HG03108 (cell line): ENCODE data around the gene RSPH10B.
"Not testable (repeated sequence)": the region's sequence is repeated elsewhere in the genome, so short reads cannot be mapped to it uniquely, and the experiment has no call there.

Experiments
- ATAC-seq: cut with Tn5 transposase; IDR thresholded peaks from one replicate; pipeline ENCODE4 v1.9.1; 2021; ENCODE audit warnings: moderate library complexity; ENCODE audit not compliant: unreplicated experiment

The RSPH10B gene

DNA sequence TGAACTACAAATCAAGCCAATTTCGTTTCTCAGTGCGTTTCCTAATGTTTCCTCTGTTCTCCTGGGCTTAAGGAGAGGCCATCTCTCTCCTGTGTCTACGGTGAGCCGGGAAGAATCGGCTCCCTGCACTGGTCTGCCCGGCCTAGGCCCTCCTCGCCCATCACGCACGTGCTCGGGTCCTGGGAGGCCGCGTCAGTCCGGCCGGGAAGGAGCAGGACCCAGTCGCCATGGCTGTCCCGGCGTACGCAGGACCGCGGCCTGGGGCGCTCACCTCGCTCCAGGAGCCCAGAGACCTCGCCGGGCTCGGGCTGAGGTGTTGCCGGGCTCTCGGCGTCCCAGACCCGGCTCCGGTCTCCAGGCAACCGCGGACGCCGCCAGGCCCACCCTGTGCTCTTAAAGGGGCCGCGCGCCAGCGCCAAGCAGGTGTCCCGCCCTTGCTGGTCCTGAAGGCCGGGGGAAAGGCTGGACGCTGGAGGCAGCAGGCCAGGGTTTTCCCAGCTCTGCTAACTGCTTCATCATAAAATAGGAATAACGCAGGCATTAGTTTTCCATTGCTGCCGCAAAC is at the start of gene RSPH10B:
Gene RSPH10B (minus strand): TSS at position 343 of the 565 bp plus-strand sequence. CDS start 3,573 bp downstream, outside the sequence.
- not testable (repeated sequence) for ATAC-seq

GRCh38 chr7:6016653-6016966 is 46.1 kb upstream of the RSPH10B start:
- no peak for ATAC-seq

- no peak for ATAC-seq
Observed at GRCh38 chr7:6015917-6016652, 45.6 kb upstream of the RSPH10B start.

DNA sequence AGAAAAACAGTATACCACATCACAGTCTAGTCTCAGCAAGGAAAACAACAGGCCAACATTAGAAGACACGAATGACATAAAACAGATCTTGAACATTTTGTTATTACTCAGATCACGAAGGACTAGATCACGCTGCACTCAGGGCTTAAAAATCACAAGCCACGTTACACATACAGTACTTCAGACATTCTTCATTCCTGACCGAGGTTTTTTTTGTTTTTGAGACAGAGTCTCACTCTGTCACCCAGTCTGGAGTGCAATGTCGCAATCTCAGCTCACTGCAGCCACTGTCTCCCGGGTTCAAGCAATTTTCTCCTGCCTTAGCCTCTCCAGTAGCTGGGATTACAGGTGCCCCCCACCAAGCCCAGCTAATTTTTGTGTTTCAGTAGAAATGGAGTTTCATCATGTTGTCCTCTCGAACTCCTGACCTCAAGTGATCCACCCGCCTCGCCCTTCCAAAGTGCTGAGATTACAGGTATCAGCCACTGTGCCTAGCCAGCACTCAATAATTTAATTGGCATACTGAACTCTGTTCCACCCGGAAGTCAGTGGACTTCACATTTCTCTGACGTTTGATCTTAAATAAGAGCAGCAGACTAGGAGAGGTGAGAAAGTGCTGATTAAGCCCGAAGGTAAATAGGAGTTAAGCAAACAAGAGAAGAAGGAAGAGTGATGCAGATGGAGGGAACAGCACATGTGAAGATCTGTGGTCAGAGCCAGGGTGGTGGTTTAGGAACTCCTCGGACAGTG is 42.0 kb upstream of the RSPH10B start:
- ATAC-seq = no peak

DNA sequence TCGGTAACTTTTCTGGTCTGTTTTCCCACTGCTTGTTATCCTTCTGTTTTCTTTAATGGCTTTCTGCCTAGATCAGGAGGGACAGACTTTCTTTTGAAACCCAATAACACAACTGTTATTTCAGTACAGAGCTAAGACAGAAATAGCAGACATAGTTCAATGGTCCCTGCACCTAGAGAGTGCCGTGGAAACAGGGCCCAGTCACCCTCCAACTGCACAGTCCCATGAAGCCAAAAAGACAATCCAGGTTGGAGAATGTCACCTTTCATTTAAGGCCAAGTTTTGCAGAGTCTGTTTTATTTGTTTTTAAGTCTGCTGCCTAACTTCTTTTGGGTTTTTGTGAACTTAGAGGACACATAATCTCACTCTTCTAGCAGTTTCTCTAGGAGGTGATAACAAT is 41.1 kb upstream of the RSPH10B start:
- ATAC-seq = no peak

- ATAC-seq = not testable (repeated sequence)
Observed at GRCh38 chr7:6010370-6010769, 39.9 kb upstream of the RSPH10B start.

DNA sequence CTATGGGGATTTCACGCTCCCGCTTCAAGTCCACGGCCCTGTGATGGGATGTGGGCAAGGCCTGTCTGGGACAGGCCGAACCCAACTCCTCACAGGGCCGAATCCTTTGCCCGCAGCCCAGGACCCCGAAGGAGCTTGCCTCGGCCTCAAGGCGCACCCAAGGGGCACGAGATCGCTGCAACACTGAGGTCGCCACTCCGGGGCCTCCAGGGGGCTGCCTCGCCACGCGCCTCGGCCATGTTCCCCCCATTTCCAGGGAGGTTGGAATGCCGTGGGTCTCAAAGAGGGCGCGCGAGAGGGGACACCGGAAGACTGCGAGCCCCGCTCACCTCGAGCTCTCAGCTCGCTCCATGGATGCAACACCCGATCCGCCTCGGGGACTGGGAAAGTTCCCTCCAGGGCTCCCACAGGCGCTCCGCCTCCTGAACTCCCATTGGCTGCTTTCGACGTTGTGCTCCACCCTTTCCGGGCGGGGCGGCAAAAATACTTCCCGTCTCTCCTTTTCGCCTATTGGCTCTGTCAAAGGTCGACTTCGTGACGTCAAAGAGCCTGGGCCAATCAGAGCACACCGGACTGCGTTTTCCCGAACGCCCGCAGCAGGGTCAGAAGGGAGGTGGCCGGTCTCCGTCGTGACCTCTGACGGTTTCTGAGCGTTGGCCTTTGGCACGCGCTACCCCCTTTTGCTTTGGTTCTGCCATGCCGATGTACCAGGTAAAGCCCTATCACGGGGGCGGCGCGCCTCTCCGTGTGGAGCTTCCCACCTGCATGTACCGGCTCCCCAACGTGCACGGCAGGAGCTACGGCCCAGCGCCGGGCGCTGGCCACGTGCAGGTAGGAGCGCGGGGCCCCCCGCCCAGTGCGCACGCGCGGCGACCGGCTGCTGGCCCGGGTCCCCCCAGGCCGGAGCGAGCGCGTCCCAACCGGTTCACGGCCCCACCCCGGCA is 38.5 kb upstream of the RSPH10B start, which contains the start of the genes AIMP2 and PMS2:
Gene AIMP2 (plus strand): TSS at position 605 of the 944 bp plus-strand sequence. CDS start 92 bp downstream, at position 697.
Gene PMS2 (minus strand): TSS at position 382 of the 944 bp plus-strand sequence. CDS start 30 bp downstream, at position 352.
- ATAC-seq = peak; percentile 93

GRCh38 chr7:6007835-6008590 is 37.5 kb upstream of the RSPH10B start:
- ATAC-seq = not testable (repeated sequence)

DNA sequence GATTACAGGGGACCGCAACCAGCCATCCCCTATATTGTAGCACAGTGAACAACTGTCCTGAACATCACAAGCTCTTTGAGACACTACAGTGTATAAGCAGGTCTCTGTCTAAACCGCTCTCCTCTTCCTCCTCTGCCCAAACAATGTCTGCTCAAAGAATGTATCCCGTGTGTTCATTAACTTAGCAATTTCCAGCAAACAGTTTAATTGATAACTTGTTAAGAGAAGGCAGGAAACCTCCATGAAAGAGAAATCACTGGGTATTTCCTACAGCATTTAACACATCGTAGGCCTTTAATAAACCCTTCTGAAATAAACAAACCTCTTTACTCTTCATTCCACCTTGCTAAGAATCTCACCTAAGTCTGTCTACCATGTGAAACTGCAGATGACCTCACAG is 36.9 kb upstream of the RSPH10B start:
- ATAC-seq = no peak

DNA sequence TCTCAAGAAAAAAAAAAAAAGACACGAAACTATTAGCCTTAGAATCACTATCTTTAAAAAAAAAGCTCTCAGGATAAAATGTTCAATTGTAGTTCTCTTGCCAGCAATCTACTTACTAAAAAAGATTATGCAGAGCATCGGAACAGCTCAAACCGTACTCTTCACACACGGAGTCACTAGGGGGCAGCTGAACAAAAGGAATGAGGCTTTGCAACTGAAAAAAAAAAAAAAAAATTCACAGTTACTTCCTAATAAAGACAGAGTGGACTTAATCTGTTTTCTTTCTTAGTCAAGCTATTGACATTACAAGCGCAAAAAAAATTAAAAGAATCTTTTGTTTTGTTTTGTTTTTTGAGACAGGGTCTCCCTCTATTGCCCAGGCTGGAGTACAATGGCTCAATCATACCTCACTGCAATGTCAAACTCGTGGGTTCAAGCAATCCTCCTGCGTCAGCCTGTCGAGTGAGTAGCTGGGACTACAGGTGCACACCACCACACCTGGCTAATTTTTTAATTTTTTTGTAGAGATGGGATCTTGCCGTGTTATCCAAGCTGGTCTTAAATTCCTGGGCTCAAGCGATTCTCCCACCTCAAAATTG is 26.8 kb upstream of the RSPH10B start:
- ATAC-seq = no peak

DNA sequence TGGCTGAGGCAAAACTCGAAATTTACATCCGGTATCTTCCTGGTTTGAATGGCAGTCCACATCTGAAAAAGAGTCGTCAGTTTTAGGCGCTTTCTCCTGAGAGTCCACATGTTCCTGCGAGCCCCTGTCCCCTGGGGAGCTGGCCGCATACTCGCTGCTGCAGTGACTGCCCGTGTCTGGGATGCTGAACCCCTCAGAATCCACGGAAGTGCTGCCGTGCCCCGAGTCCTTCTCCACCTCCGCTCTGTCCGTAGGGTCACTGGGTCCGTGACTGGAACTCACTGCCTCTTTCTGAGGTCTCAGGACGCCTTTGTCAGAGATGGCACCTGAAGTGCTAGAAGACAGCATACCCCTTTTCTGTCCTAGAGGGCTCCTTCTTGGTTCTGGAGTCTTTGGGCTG is 16.6 kb upstream of the RSPH10B start:
- ATAC-seq = not testable (repeated sequence)

GRCh38 chr7:5979680-5980314 is 9.3 kb upstream of the RSPH10B start:
- ATAC-seq = not testable (repeated sequence)

- ATAC-seq = not testable (repeated sequence)
Observed at GRCh38 chr7:5973580-5973979, 3.1 kb upstream of the RSPH10B start.

- not testable (repeated sequence) for ATAC-seq
Observed at GRCh38 chr7:5963810-5964209, 6.7 kb downstream of the RSPH10B start.

- not testable (repeated sequence) for ATAC-seq
Observed at GRCh38 chr7:5963205-5963604, 7.3 kb downstream of the RSPH10B start.

DNA sequence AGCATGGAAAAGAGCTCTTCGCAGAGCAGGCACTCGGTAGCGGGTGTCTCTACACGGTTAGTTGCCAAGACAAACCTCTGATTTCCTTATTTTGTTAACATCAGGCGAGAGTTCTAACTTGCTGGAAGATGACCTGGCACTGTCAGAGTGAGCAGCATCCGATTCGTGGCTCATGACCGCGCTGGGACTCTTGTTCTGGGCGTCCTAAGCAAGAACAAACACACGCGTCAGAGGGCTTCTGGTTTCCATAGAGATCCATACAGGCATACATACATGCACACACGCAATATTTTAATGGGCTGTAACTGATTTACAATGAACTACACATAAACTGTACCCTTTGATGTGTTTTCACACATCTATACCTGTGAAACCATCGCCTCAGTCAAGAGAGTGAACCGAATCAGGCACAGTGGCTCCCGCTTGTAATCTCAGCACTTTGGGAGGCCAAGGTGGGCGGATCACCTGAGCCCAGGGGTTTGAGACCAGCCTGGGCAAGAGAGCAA is 35.5 kb downstream of the RSPH10B start:
- not testable (repeated sequence) for ATAC-seq

DNA sequence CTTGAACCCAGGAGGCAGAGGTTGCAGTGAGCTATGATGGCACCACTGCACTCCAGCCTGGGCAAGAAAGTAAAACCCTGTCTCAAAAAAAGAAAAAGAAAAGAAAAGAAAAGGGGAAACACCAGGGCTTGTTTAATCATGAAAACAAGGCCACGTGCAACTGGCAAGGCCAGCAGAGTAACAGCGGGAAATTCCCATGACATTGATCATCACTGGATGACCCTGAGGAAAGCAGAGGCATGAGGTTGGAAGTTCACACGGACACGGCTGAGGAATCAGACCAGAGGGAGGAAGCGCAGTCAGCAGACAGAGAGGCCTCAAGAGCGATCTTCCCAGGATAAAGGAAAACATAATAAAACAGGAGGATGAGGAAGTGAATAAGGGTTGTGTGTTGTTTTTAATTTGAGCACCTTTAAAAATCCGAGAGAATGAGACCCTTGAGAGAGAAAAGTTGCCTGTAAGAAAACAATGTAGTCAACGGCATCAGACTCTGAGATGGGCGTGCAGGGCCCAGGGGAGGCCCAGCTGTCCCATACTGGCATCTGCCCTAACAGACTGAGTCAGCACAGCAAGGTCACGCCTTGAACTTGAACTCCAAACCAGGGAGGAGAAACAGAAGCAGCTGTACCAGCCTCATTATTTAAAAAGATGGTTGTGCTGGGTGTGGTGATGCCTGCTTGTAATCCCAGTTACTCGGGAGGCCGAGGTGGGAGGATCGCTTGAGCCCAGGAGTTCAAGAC is 38.4 kb downstream of the RSPH10B start:
- ATAC-seq = not testable (repeated sequence)

DNA sequence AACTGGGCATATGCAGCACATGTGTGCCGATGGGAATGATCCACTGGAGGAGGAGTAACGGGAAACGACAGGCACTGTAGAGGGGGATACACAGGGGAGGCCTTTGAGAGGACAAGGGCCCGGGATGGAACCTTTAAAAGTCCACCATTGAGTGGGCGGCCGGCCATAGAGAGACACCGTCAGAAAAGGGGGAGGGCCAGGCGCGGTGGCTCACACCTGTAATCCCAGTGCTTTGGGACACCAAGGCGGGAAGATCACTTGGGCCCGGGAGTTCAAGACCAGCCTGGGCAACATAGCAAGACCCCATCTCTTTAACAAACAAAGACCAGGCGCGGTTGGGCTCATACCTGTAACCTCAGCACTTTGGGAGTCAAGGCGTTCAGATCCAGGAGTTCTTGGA is 39.2 kb downstream of the RSPH10B start:
- ATAC-seq = not testable (repeated sequence)
